ENCODE measurements around the gene ZNF394.

Gene ZNF394

GRCh38 chr7:99451936-99452335 is 48.1 kb downstream of the ZNF394 start:
- no peaks in the 10 kb centered on the region for H4K20me1 ChIP-seq (ENCODE audit: control insufficient read depth, insufficient read depth, low read depth, low read length)
- H3K9me3 ChIP-seq (ENCODE audit: control insufficient read depth, insufficient read depth, low read length): no peaks in the 10 kb centered on the region
- H3K27ac ChIP-seq (ENCODE audit: low read depth, low read length): no peak overlapping the region
- H3K9me2 ChIP-seq (replicated peaks; ENCODE audit: control insufficient read depth, low read length): no peaks in the 10 kb centered on the region
- H3K79me2 ChIP-seq (ENCODE audit: control insufficient read depth, low read length): peaks cover 13% of the 10 kb centered on the region
- peaks cover 97% of the 10 kb centered on the region for H3K36me3 ChIP-seq (ENCODE audit: control insufficient read depth, low read length)
- no peaks in the 10 kb centered on the region for H3K4me1 ChIP-seq (ENCODE audit: control insufficient read depth, low read length)
- no peaks in the 10 kb centered on the region for H3F3A ChIP-seq (ENCODE audit: control insufficient read depth, insufficient read depth)
- H3K27me3 ChIP-seq (ENCODE audit: control insufficient read depth, low read length): no peaks in the 10 kb centered on the region
- no peak overlapping the region for H3K4me2 ChIP-seq (ENCODE audit: low read length)
- H3K4me3 ChIP-seq (ENCODE audit: low read length): no peak overlapping the region
- TF ChIP-seq EZH2phosphoT487 (IDR thresholded peaks at IDR 0.05; ENCODE audit: borderline replicate concordance, low read length): no peak

- Histone ChIP-seq H3K4me3 (ENCODE audit: low read length) (no peak overlapping the region), H3F3A (ENCODE audit: control insufficient read depth, insufficient read depth) (no peaks in the 10 kb centered on the region), H3K9me2 (replicated peaks; ENCODE audit: control insufficient read depth, low read length) (no peaks in the 10 kb centered on the region), H4K20me1 (ENCODE audit: control insufficient read depth, insufficient read depth, low read depth, low read length) (no peaks in the 10 kb centered on the region), H3K27me3 (ENCODE audit: control insufficient read depth, low read length) (no peaks in the 10 kb centered on the region), H3K4me2 (ENCODE audit: low read length) (no peak overlapping the region), H3K27ac (ENCODE audit: low read depth, low read length) (no peak overlapping the region), H3K36me3 (ENCODE audit: control insufficient read depth, low read length) (peaks cover 94% of the 10 kb centered on the region), H3K9me3 (ENCODE audit: control insufficient read depth, insufficient read depth, low read length) (no peaks in the 10 kb centered on the region), H3K4me1 (ENCODE audit: control insufficient read depth, low read length) (peaks cover under 1% of the 10 kb centered on the region; the same call in 1 of the 2 replicates), H3K79me2 (ENCODE audit: control insufficient read depth, low read length) (peaks cover 3% of the 10 kb centered on the region)
- TF ChIP-seq EZH2phosphoT487 (IDR thresholded peaks at IDR 0.05; ENCODE audit: borderline replicate concordance, low read length) (no peak), CTCF (IDR thresholded peaks at IDR 0.05; ENCODE audit: low read depth, low read length, poor library complexity, severe bottlenecking) (no peak)
Measured at GRCh38 chr7:99449326-99449725, 50.8 kb downstream of the ZNF394 start.

GRCh38 chr7:99448855-99449254 is 51.2 kb downstream of the ZNF394 start:
- H3K4me2 ChIP-seq (ENCODE audit: low read length): no peak overlapping the region
- H3K9me2 ChIP-seq (replicated peaks; ENCODE audit: control insufficient read depth, low read length): no peaks in the 10 kb centered on the region
- peaks cover 3% of the 10 kb centered on the region for H3K79me2 ChIP-seq (ENCODE audit: control insufficient read depth, low read length)
- H3K27me3 ChIP-seq (ENCODE audit: control insufficient read depth, low read length): no peaks in the 10 kb centered on the region
- H3K27ac ChIP-seq (ENCODE audit: low read depth, low read length): no peak overlapping the region
- no peak overlapping the region for H3K4me3 ChIP-seq (ENCODE audit: low read length)
- H3K4me1 ChIP-seq (ENCODE audit: control insufficient read depth, low read length): peaks cover 5% of the 10 kb centered on the region
- no peaks in the 10 kb centered on the region for H3K9me3 ChIP-seq (ENCODE audit: control insufficient read depth, insufficient read depth, low read length)
- H3F3A ChIP-seq (ENCODE audit: control insufficient read depth, insufficient read depth): no peaks in the 10 kb centered on the region
- no peak for TF ChIP-seq CTCF (IDR thresholded peaks at IDR 0.05; ENCODE audit: low read depth, low read length, poor library complexity, severe bottlenecking)
- no peak for TF ChIP-seq EZH2phosphoT487 (IDR thresholded peaks at IDR 0.05; ENCODE audit: borderline replicate concordance, low read length)
- peaks cover 92% of the 10 kb centered on the region for H3K36me3 ChIP-seq (ENCODE audit: control insufficient read depth, low read length)
- H4K20me1 ChIP-seq (ENCODE audit: control insufficient read depth, insufficient read depth, low read depth, low read length): no peaks in the 10 kb centered on the region

- Histone ChIP-seq H4K20me1 (ENCODE audit: control insufficient read depth, insufficient read depth, low read depth, low read length) (no peaks in the 10 kb centered on the region), H3K79me2 (ENCODE audit: control insufficient read depth, low read length) (peaks cover 8% of the 10 kb centered on the region)
Measured at GRCh38 chr7:99447943-99448342, 52.1 kb downstream of the ZNF394 start.

More at GRCh38 chr7:99447943-99448342, 52.1 kb downstream of the ZNF394 start:
- Histone ChIP-seq H3K27ac (ENCODE audit: low read depth, low read length) (no peak overlapping the region), H3F3A (ENCODE audit: control insufficient read depth, insufficient read depth) (no peaks in the 10 kb centered on the region), H3K4me2 (ENCODE audit: low read length) (no peak overlapping the region), H3K9me2 (replicated peaks; ENCODE audit: control insufficient read depth, low read length) (no peaks in the 10 kb centered on the region), H3K9me3 (ENCODE audit: control insufficient read depth, insufficient read depth, low read length) (no peaks in the 10 kb centered on the region), H3K4me3 (ENCODE audit: low read length) (no peak overlapping the region), H3K4me1 (ENCODE audit: control insufficient read depth, low read length) (peaks cover 9% of the 10 kb centered on the region), H3K27me3 (ENCODE audit: control insufficient read depth, low read length) (no peaks in the 10 kb centered on the region), H3K36me3 (ENCODE audit: control insufficient read depth, low read length) (peaks cover 92% of the 10 kb centered on the region)
- no peak for TF ChIP-seq EZH2phosphoT487 (IDR thresholded peaks at IDR 0.05; ENCODE audit: borderline replicate concordance, low read length)
- TF ChIP-seq CTCF (IDR thresholded peaks at IDR 0.05; ENCODE audit: low read depth, low read length, poor library complexity, severe bottlenecking): peak; percentile 52
